Right lobe of liver (tissue), 4 donors: Measurements from ENCODE around the gene ZNF280D.

Experiments used
- POLR2A ChIP-seq: fragments of 450-650 bp; IDR thresholded peaks from one replicate; pipeline ENCODE4 v1.6.1; 2017; ENCODE audit warnings: antibody characterized with exemption, mild to moderate bottlenecking
- TF ChIP-seq, protein P1 (sequence below), 4 donors: fragments of 200-600 bp in 3 of 4; fragments of 450-650 bp in 1 of 4; IDR thresholded peaks; one replicate each; pipeline versions ENCODE4 v1.5.1 to v1.8.0; 2016 to 2022; ENCODE audit warnings: antibody characterized with exemption in 4 of 4, mild to moderate bottlenecking in 2 of 4
- donor health status: DM: no; HTN: no; CAD: no.
- donor health status: DM: no; HTN: no; CAD: no.
- donor health status: DM: no; HTN: yes; CAD: no.

DNA sequence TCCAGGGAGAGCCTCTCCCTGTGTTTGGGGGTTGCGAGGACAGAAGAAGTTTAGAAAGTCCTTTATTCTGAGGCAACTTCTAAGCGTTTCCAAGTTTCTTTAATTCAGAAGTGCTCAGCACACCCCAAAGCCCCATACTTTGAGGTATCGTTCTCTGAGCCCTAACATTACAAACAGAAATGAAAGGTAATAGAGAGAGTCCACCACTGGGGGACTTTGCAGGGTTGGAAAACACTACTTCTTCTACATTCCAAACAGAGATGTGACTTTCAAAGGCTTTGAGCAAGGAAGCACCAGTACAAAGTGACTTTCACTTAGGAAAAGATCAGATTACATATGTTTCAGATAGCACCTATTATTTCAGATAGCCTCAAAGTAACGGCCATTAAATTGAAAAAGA lies 6.2 kb upstream of the ZNF280D start:
- TF ChIP-seq, protein P1, sequence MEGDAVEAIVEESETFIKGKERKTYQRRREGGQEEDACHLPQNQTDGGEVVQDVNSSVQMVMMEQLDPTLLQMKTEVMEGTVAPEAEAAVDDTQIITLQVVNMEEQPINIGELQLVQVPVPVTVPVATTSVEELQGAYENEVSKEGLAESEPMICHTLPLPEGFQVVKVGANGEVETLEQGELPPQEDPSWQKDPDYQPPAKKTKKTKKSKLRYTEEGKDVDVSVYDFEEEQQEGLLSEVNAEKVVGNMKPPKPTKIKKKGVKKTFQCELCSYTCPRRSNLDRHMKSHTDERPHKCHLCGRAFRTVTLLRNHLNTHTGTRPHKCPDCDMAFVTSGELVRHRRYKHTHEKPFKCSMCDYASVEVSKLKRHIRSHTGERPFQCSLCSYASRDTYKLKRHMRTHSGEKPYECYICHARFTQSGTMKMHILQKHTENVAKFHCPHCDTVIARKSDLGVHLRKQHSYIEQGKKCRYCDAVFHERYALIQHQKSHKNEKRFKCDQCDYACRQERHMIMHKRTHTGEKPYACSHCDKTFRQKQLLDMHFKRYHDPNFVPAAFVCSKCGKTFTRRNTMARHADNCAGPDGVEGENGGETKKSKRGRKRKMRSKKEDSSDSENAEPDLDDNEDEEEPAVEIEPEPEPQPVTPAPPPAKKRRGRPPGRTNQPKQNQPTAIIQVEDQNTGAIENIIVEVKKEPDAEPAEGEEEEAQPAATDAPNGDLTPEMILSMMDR (IDR thresholded peaks at IDR 0.05) = no peak
- TF ChIP-seq POLR2A = no peak
